Mesenteric fat pad (tissue), 1 donor: ENCODE data around the gene NR2C1. TPM values are rescaled to one million over a fixed set of nuclear protein-coding genes. Genes with fewer than 3 reads are reported as not detected.
"Not testable (repeated sequence)": the region's sequence is repeated elsewhere in the genome, so short reads cannot be mapped to it uniquely, and the experiment has no call there.

Experiments
- DNase-seq: peaks from one replicate; pipeline ENCODE4 v3.0.0-alpha.2; 2020; ENCODE audit warnings: low spot score
- long read RNA-seq: library from polyadenylated mRNA; unstranded; transcript quantifications from one replicate; pipeline ENCODE4 v2.0.0, GENCODE V29; 2020
- total RNA-seq: library from RNA; stranded (reverse); fragmentation: NEBNext Ultra II Directional; extraction: Animal tissue kit (Norgen Biotek cat#: 25700); gene quantifications from one replicate; pipeline ENCODE4 v1.2.1, GENCODE V29; 2021
- donor health status: DM: yes; HTN: yes; CAD: no.

Gene NR2C1
- 25.4 TPM for total RNA-seq
- long read RNA-seq, full-length matches to known transcripts, result 7 of 19 reads
- long read RNA-seq, partial matches to known transcripts, result 3 of 19 reads
- long read RNA-seq, other reads (novel, unspliced or antisense), result 9 of 19 reads

GRCh38 chr12:95072900-95073697 is at the start of gene NR2C1:
Gene NR2C1, minus strand, starts transcription at chr12:95073618. Its CDS starts 6,234 bp downstream, at chr12:95067384.
- DNase-seq, result peak; percentile 97

DNA sequence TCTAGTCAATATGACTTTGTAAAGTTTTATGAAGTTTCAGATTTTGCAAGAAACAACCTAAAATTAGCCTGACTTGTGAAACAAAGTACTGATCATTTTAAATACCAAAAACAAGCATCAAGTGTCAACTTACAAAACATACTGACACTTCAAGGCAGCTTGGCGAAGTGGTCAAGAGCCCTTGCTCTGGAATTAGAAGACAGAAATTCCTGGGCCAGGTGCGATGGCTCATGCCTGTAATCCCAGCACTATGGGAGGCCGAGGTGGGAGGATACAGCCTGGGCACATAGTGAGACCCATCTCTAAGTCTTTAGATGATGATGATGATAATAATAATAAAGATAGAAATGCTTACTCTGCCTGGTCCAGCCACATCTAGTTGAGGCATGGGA is 45.4 kb upstream of the NR2C1 start:
- no peak for DNase-seq

GRCh38 chr12:95118138-95118787 is 44.8 kb upstream of the NR2C1 start:
- DNase-seq, result no peak

GRCh38 chr12:95117178-95117599 is 43.8 kb upstream of the NR2C1 start:
- no peak for DNase-seq

GRCh38 chr12:95116773-95117172 is 43.4 kb upstream of the NR2C1 start:
- no peak for DNase-seq

DNA sequence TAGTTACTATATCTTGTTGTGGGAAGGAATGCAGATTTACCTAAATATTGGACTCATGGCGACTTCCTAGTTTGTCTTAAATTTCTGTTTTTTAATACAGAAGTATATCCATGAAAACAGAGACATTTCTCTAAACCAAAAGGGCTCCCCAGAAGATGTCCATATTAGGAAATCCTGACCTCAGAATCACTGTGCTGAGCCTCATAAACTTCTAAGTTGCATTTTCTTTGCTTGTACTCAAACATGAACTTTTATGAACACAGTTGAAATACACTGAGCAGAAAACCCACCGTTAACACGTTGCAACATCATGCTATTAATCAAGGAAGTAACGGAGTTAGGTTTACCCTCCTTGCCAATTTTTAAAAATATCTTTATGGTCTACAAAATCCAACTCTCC is 42.9 kb upstream of the NR2C1 start:
- DNase-seq, result no peak

- DNase-seq, result no peak
Measured at GRCh38 chr12:95115641-95116040, 42.2 kb upstream of the NR2C1 start.

DNA sequence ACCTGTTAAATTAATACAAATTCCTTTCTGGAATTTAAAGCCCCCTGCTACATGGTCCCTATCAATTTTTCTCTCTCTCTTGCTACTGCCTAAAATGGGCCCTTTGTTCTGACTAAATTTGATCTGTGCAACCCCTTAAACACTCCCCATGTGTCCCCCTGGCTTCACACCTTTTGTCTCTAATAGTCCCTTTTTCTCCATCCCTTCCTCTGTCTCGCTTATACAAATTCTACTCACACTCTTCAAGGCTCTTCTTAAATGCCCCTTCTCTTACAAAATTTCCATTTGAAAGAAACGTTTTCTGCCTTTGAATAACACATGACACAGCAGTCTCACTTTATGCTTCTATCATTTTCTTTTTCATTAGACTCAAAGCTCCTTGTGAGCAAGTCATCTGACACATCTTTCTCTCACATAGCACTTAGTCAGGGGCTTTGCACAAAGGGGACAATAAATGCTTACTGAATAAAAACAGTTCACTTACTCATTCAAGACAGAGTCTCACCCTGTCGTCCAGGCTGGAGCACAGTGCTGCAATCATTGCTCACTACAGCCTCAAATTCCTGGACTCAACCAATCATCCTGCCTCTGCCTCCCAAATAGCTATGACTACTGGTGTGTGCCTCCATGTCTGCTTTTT is 41.5 kb upstream of the NR2C1 start:
- DNase-seq, result no peak

DNA sequence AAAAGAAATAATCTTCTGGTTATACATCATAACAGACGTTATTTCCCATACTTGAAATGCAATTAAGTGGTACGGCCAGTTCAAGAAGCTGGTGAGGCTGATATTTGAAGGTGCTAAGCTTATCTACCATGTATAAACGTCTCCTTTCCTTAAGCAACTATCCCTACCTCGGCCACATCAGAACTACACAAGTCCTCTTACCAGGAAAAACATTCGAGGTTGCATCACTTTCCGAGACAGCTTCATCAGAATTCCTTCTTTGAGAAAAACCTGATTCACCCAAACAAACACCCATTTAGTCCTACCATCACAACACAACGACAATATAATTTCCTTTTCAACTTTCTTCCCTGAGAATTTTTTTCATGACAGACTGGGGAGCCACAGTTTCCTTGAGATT is 33.9 kb upstream of the NR2C1 start:
- no peak for DNase-seq

GRCh38 chr12:95105540-95105939 is 32.1 kb upstream of the NR2C1 start:
- no peak for DNase-seq

DNA sequence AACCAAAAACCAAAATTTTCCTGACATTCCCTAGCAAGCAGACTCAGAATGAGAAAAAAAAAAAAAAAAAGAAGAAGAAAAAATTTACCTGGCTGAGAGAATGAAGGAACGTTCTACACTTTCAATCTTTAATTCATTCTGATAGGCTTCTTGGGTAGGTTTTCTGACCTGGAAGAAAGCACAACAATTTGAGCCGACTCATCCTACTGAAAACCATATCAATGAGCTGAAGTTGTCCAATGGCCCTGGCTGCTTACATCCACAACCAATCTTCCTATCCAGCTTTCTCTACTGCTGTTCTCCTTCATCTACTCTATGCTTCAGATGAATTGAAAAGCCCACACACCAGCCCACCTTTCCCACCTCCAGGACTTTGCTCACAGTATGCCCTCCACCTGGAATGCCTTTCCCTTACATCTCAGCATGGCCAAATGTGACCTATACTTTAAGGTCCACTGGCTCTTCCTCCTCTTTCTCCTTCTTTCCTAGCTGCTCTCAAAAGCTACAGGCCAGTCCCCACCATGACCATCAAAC is 31.6 kb upstream of the NR2C1 start:
- no peak for DNase-seq

DNA sequence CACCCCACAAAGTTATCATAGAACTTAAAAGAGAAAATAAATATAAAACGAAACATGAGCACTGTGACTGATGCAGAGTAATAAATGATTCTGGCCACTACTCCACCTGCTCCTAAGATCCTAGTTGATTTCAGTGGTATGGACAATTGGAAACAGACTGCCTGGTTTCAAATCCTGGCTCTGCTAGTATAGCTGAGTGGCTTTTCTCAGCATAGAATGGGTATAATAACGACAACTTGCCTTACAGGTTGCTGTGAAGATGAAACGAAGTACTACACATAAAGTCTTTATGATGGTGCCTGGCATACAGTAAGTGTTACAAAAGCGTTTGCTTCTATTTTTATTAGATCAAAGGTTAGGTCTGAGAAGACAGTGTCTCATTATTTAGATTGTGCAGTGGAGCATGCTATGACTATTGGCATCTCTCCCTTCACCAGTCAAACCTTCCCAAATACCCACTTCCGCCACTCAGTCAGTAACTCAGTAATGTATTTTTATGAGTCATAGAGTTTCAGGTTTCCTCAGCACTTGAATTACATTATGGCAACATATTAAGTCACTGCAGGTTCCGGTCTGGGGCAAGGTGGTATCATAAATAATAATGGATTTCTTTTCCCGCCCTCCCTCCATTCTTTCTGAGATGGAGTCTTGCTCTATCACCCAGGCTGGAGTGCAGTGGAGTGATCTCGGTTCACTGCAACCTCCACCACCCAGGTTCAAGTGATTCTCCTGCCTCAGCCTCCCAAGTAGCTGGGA is 29.7 kb upstream of the NR2C1 start:
- no peak for DNase-seq

GRCh38 chr12:95101957-95102356 is 28.5 kb upstream of the NR2C1 start:
- not testable (repeated sequence) for DNase-seq

DNA sequence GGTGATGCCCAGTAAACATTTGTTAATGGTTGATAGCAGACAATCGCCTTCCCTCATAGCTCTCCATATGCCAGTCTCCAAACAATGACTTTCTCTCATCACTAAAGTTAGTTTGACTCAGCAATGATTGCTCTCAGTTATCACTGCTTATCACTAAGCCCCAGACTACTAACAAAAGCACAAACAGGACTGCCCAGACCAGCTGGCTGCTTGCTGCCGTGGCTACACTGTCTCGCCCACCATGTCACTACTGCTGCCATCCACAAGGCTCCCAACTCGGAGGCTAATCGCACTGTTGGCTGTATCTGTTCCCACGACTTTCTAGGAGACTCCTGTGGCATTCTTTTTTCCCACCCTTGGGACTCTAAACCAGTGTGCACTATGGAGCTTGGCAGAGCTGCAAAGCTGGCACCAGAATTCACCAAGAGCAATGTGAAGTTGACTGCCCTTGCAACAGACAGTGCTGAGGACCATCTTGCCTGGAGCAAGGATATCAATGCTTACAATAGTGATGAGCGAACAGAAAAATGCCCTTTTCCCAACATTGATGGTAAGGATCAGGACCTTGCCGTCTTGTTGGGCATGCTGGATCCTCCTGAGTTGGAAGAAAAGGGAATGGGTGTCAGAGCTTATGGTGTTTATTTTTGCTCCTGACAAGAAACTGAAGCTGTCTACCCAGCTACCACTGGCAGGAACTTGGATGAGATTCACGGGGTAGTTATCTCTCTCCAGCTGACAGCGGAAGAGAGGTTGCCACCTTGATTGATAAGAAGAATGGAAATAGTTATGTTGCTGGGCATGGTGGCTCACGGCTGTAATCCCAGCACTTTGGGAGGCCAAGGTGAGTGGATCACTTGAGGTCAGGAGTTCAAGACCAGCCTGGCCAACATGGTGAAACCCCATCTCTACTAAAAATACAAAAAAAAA is 27.1 kb upstream of the NR2C1 start:
- no peak for DNase-seq

DNA sequence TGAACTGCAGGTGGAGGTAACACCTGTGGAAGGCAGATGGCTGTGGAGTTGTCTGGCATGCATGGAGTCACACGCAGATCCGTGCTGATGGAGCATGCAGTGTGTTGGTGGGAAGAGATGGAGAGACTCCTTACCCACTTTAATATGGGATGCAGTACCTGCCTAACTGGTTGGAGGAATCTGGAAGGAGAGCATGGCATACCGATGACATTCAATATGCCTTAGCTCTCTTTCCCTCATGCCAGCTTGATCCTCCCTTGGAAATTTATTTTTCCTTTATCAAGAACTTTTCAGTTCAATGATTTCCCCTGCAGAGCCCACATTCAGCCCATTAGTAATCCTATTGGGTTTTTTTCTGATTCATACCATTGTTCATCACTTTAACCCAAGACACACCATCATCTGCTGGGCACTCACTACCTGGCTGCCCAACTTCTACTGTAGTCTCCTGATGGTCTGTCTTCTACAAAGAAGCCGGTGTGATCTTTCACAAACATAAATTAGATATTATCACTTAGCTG is 25.9 kb upstream of the NR2C1 start:
- DNase-seq, result no peak

GRCh38 chr12:95096852-95097251 is 23.4 kb upstream of the NR2C1 start:
- DNase-seq, result no peak

- no peak for DNase-seq
Measured at GRCh38 chr12:95096378-95096777, 23.0 kb upstream of the NR2C1 start.

DNA sequence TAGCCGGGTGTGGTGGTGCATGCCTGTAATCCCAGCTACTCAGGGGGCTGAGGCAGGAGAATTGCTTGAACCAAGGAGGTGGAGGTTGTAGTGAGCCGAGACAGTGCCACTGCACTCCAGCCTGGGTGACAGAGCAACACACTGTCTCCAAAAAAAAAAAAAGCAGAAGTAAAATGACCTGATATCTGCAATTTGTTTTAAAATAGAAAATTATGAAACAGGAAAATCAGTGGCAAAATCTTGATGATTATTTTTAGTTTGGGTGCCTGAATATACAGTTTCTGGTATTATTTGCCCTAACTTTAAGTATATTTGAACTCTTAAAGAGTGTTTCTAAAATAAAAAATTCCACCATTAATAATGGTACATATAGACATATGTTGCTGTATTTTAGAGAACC is 22.4 kb upstream of the NR2C1 start:
- not testable (repeated sequence) for DNase-seq

- DNase-seq, result no peak
Measured at GRCh38 chr12:95089462-95089861, 16.0 kb upstream of the NR2C1 start.

GRCh38 chr12:95088379-95088778 is 15.0 kb upstream of the NR2C1 start:
- no peak for DNase-seq
